NCI-H2081 (cell line): ENCODE data around the gene RELN.
"Not testable (repeated sequence)": the region's sequence is repeated elsewhere in the genome, so short reads cannot be mapped to it uniquely, and the experiment has no call there.

Source experiments
- DNase-seq, 2 experiments: peaks; one replicate each; lab custom pipeline; 2025; lab: John Stamatoyannopoulos, UW

RELN gene

GRCh38 chr7:103560136-103560535 is 429.3 kb downstream of the RELN start:
- no peak for DNase-seq

- DNase-seq, result no peak
These were observed 438.4 kb downstream of the RELN start for GRCh38 chr7:103551016-103551415.

GRCh38 chr7:103549786-103550185 is 439.7 kb downstream of the RELN start:
- no peak for DNase-seq

- DNase-seq, result no peak
These were observed 441.8 kb downstream of the RELN start for GRCh38 chr7:103547451-103548284.

- no peak for DNase-seq
These were observed 447.0 kb downstream of the RELN start for GRCh38 chr7:103542470-103542869.

GRCh38 chr7:103541947-103542346 is 447.5 kb downstream of the RELN start:
- no peak for DNase-seq

GRCh38 chr7:103541026-103541425 is 448.4 kb downstream of the RELN start:
- DNase-seq, result peak in 1 of 2 experiments; percentile 49

GRCh38 chr7:103540338-103540737 is 449.1 kb downstream of the RELN start:
- DNase-seq, result no peak

GRCh38 chr7:103539875-103540274 is 449.6 kb downstream of the RELN start:
- no peak for DNase-seq

GRCh38 chr7:103538964-103539709 is 450.3 kb downstream of the RELN start:
- DNase-seq, result no peak

GRCh38 chr7:103533761-103534160 is 455.7 kb downstream of the RELN start:
- no peak for DNase-seq

- DNase-seq, result no peak
These were observed 456.5 kb downstream of the RELN start for GRCh38 chr7:103532955-103533354.

GRCh38 chr7:103528152-103528551 is 461.3 kb downstream of the RELN start:
- no peak for DNase-seq

- DNase-seq, result peak in 1 of 2 experiments; percentile 7
These were observed 463.5 kb downstream of the RELN start for GRCh38 chr7:103525937-103526336.

- peak; percentile 35 to 56 for DNase-seq
These were observed 465.2 kb downstream of the RELN start for GRCh38 chr7:103524042-103524907.

- DNase-seq, result no peak
These were observed 467.5 kb downstream of the RELN start for GRCh38 chr7:103521937-103522336.

- DNase-seq, result no peak
These were observed 484.8 kb downstream of the RELN start for GRCh38 chr7:103504505-103505135.

- no peak for DNase-seq
These were observed 488.3 kb downstream of the RELN start for GRCh38 chr7:103501206-103501605.

GRCh38 chr7:103499976-103500375 is 489.5 kb downstream of the RELN start:
- DNase-seq, result no peak

- DNase-seq, result no peak
These were observed 502.0 kb downstream of the RELN start for GRCh38 chr7:103487419-103487818.

GRCh38 chr7:103486873-103487272 is 502.6 kb downstream of the RELN start:
- not testable (repeated sequence) for DNase-seq

GRCh38 chr7:103480771-103481170 is 508.7 kb downstream of the RELN start:
- no peak for DNase-seq
